Mucosa of stomach (tissue), 1 donor: ENCODE measurements around the gene FAM89A.
A peak's percentile ranks its signal among the peaks of the same experiment; 100 is the strongest.
"Not testable (repeated sequence)": the region's sequence is repeated elsewhere in the genome, so short reads cannot be mapped to it uniquely, and the experiment has no call there.

Experiments
- H3K27me3 ChIP-seq: one replicate; pipeline ENCODE4 v1.7.0; 2013; ENCODE audit warnings: mild to moderate bottlenecking, low read length; ENCODE audit not compliant: control insufficient read depth, insufficient read depth
- H3K36me3 ChIP-seq: one replicate; pipeline ENCODE4 v1.7.0; 2013; ENCODE audit warnings: low read length; ENCODE audit not compliant: control insufficient read depth, insufficient read depth
- H3K4me1 ChIP-seq: one replicate; pipeline ENCODE4 v1.7.0; 2013; ENCODE audit warnings: mild to moderate bottlenecking, low read length; ENCODE audit not compliant: control insufficient read depth, insufficient read depth
- H3K4me3 ChIP-seq: one replicate; pipeline ENCODE4 v1.7.0; 2013; ENCODE audit warnings: low read length
- H3K9ac ChIP-seq: one replicate; pipeline ENCODE4 v1.7.0; 2013; ENCODE audit warnings: mild to moderate bottlenecking, low read length, moderate library complexity
- H3K9me3 ChIP-seq: one replicate; pipeline ENCODE4 v1.7.0; 2013; ENCODE audit warnings: mild to moderate bottlenecking, low read length, moderate library complexity; ENCODE audit not compliant: control insufficient read depth
- donor health status: Pancreatic carcinoma.

The FAM89A gene

GRCh38 chr1:231040800-231041718 lies 1.0 kb upstream of the FAM89A start:
- no peaks in the 10 kb centered on the region for H3K9me3 ChIP-seq
- peaks cover 17% of the 10 kb centered on the region for H3K4me1 ChIP-seq
- peak overlapping the region; percentile 28 for H3K9ac ChIP-seq
- H3K4me3 ChIP-seq: peak overlapping the region; percentile 50
- H3K36me3 ChIP-seq: no peaks in the 10 kb centered on the region
- H3K27me3 ChIP-seq: peaks cover 37% of the 10 kb centered on the region

DNA sequence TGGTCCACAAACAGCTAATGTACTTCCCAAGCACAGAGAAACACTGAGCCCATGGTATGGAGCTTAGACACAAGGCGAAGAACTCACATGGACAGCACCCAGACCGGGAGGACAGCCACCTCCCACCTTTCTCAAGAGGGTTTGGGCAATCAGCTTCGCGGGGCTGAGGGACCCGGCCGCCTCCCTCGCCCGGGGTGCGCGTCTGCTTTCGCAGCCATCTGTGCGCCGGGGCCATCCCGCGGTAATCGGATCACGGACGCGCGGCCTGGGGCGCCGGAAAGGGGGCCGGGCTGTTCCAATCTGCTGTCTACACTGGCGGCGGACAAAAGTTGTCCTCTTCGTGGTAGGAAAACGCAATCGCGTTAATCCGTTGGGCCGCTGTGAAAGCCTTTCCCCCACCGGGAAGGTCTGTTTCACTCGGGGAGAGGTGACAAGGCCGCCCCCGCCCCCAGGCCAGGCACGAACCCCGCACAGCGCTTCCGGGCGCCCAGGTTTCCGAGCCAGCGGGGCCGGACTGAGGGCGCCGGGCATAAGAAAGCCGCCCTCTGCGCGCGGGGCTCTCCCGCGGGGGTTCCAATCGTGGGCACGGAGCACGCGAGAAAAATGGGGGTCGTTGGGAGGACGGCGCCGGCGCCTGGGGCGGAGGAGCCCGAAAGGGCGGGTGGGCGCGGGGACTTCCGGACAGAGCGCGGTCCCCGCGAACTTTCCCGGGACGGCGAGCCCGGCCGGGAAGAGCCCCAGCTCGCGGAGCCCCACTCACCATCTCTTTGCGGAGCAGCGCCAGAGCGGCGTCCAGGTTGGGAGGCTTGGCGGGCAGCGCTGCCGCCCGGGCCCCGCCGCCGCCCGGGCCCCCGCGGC lies 664 bp downstream of the FAM89A start:
- no peaks in the 10 kb centered on the region for H3K9me3 ChIP-seq
- H3K4me1 ChIP-seq: peaks cover 17% of the 10 kb centered on the region
- H3K36me3 ChIP-seq: no peaks in the 10 kb centered on the region
- peak overlapping the region; percentile 38 for H3K4me3 ChIP-seq
- peaks cover 31% of the 10 kb centered on the region for H3K27me3 ChIP-seq
- H3K9ac ChIP-seq: peak overlapping the region; percentile 61

GRCh38 chr1:231037585-231038517 lies 2.2 kb downstream of the FAM89A start:
- no peak overlapping the region for H3K9ac ChIP-seq
- H3K36me3 ChIP-seq: no peaks in the 10 kb centered on the region
- no peak overlapping the region for H3K4me3 ChIP-seq
- peaks cover 17% of the 10 kb centered on the region for H3K4me1 ChIP-seq
- H3K27me3 ChIP-seq: peaks cover 31% of the 10 kb centered on the region
- H3K9me3 ChIP-seq: no peaks in the 10 kb centered on the region

DNA sequence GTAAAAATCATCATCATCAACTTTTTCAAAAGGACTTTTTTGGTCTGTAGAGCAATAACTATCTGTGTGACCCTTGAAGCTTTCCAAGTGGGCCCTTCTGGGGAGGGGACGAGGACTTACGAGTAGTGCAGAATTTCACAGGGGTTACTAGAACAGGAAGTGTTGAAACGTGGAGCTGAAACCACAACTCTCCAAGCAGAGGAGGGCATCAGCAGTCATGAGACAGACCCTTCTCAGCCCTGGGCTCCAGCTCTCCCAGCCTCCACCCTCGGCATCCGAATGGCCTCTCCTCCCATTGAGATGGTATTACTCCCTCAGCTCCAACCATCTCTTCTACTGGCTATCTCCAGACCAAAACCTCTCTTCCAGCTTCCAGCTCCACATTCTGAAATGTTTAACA lies 3.6 kb downstream of the FAM89A start:
- Histone ChIP-seq H3K36me3 (no peaks in the 10 kb centered on the region), H3K4me3 (no peak overlapping the region), H3K9me3 (no peaks in the 10 kb centered on the region), H3K9ac (no peak overlapping the region), H3K27me3 (peaks cover 31% of the 10 kb centered on the region), H3K4me1 (peaks cover 17% of the 10 kb centered on the region)

DNA sequence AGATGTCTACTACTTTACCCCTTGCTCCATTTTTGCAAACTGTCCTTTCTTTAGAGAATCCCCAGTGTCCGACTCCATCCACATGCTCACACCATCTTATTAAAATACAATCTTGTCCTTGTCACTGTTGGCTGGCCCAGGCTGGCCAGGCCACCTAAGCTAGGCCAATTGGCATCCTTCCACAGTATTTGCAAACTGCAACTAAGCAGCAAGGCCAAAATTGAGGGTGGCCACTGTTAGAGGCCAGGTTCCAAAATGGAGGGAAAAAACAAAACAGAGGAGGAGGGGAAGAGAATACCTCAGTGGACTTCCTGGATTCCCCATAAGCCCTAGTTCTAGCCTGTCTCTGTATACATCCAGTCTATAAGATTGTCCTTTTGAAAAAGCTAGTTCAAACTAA lies 4.3 kb downstream of the FAM89A start:
- Histone ChIP-seq H3K4me1 (peaks cover 11% of the 10 kb centered on the region), H3K9me3 (no peaks in the 10 kb centered on the region), H3K27me3 (peaks cover 28% of the 10 kb centered on the region), H3K36me3 (no peaks in the 10 kb centered on the region), H3K4me3 (no peak overlapping the region), H3K9ac (no peak overlapping the region)

GRCh38 chr1:231032963-231033362 lies 7.1 kb downstream of the FAM89A start:
- H3K27me3 ChIP-seq: peaks cover 8% of the 10 kb centered on the region
- H3K9ac ChIP-seq: no peak overlapping the region
- no peaks in the 10 kb centered on the region for H3K9me3 ChIP-seq
- H3K4me3 ChIP-seq: no peak overlapping the region
- H3K36me3 ChIP-seq: no peaks in the 10 kb centered on the region
- no peaks in the 10 kb centered on the region for H3K4me1 ChIP-seq

GRCh38 chr1:231029841-231030240 lies 10.2 kb downstream of the FAM89A start:
- Histone ChIP-seq H3K4me1 (no peaks in the 10 kb centered on the region), H3K9me3 (no peaks in the 10 kb centered on the region), H3K9ac (no peak overlapping the region), H3K27me3 (no peaks in the 10 kb centered on the region), H3K4me3 (no peak overlapping the region), H3K36me3 (no peaks in the 10 kb centered on the region)

DNA sequence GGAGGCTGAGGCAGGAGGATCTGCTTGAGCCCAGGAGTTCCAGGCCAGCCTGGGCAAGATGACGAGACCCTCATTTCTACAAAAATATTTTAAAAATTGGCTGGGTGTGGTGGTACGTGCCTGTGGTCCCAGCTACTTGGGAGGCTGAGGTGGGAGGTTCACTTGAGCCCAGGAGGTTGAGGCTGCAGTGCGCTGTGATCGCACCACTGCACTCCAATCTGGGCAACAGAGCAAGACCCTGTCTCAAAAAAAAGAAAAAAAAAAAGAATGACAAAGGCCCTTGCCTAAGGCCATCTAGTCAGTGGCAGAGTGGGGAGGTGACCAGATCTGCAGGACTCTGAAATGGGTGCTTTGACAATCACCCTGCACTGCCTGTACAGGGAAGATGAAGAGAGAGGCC lies 10.8 kb downstream of the FAM89A start:
- not testable (repeated sequence) for H3K4me3 ChIP-seq, H3K27me3 ChIP-seq, H3K4me1 ChIP-seq, H3K9ac ChIP-seq, H3K9me3 ChIP-seq, H3K36me3 ChIP-seq

GRCh38 chr1:231028682-231029081 lies 11.4 kb downstream of the FAM89A start:
- no peak overlapping the region for H3K9ac ChIP-seq
- no peak overlapping the region for H3K4me3 ChIP-seq
- no peaks in the 10 kb centered on the region for H3K36me3 ChIP-seq
- H3K27me3 ChIP-seq: no peaks in the 10 kb centered on the region
- no peaks in the 10 kb centered on the region for H3K9me3 ChIP-seq
- H3K4me1 ChIP-seq: no peaks in the 10 kb centered on the region

DNA sequence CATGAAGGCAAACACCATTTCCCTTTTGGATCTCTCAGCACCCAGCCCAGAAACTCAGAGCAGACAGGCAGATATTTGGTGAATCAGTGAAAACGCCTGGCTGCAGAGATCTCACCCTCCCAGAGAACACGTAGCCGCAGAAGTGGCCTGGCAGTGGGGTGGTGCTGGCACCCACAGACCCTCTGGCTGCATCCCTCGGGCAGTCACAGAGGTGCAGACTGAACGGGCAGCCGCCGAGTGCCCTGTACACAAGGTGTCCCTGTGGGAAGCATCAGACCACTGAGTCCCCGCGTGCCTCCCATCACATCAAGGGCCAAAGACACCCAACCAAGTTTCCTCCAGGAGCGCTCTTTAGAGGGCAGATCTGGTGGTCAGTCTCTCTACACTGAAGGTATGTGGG lies 12.1 kb downstream of the FAM89A start:
- no peak overlapping the region for H3K4me3 ChIP-seq
- H3K9me3 ChIP-seq: no peaks in the 10 kb centered on the region
- H3K36me3 ChIP-seq: no peaks in the 10 kb centered on the region
- no peaks in the 10 kb centered on the region for H3K4me1 ChIP-seq
- H3K27me3 ChIP-seq: no peaks in the 10 kb centered on the region
- H3K9ac ChIP-seq: no peak overlapping the region

DNA sequence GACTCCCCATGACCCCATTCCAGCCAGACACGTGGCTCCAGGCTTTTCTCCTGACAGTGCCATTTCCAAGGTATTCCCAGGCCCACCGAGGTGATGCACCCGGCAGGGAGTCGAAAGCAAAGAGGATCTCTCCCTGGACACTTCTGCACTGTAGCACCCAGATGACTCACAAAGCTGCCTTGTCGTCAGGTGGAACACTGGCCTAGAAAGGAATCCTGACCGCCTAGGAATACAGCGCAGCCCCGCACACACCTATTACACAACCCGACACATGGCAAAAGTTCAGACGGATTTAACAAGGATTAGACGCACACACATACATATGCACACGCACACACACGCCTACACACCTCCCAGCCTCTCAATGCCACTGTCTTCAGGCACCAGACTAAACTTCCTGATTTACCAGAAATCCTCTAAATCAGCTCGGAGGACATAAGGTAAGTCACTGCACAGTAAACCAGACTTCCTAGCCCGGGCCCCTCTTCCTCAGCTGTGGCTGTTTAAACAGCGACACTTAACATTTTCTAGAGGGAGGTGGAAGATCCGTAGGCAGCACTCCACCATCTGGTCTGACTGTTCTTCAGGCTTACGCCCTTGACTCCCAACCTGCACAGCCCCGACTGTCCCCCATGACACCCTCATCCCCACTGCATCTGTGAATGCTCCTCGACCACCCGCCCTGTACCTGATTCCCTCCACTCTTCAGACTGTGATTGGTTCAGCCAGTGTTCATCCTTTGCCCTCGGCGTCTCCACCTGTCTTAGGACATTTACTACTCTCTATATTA lies 12.7 kb downstream of the FAM89A start:
- no peaks in the 10 kb centered on the region for H3K4me1 ChIP-seq
- no peaks in the 10 kb centered on the region for H3K36me3 ChIP-seq
- no peak overlapping the region for H3K4me3 ChIP-seq
- H3K27me3 ChIP-seq: no peaks in the 10 kb centered on the region
- H3K9me3 ChIP-seq: no peaks in the 10 kb centered on the region
- H3K9ac ChIP-seq: no peak overlapping the region
